BJ (cell line): Measurements from ENCODE around the gene PRR5L. TPM values are rescaled to one million over a fixed set of nuclear protein-coding genes. Genes with fewer than 3 reads are reported as not detected.

Experiments used
- CTCF ChIA-PET: fragments of 350-600 bp; formaldehyde crosslinking; extraction: SDS; loops from one replicate; lab custom pipeline; 2021; ENCODE audit warnings: antibody characterized with exemption, inconsistent platforms; lab: Yijun Ruan, JAX
- POLR2A ChIA-PET: fragments of 300-600 bp; sonication (Branson Sonifier 250); formaldehyde crosslinking; extraction: SDS; loops from one replicate; lab custom pipeline; 2021; ENCODE audit warnings: antibody characterized with exemption; lab: Charles Lee
- DNase-seq: peaks from one replicate; pipeline ENCODE4 v3.0.0-alpha.2; 2011; ENCODE audit warnings: low read depth
- H3K27me3 ChIP-seq: 2 replicates; pipeline ENCODE4 v1.6.0; 2011; ENCODE audit warnings: low read length; ENCODE audit not compliant: control insufficient read depth, insufficient read depth
- H3K36me3 ChIP-seq: 2 replicates; pipeline ENCODE4 v1.5.1; 2011; ENCODE audit warnings: low read length; ENCODE audit not compliant: control insufficient read depth, insufficient read depth
- H3K4me3 ChIP-seq: 2 replicates; pipeline ENCODE4 v1.5.1; 2011; ENCODE audit warnings: low read depth, mild to moderate bottlenecking, control low read depth, low read length
- CTCF ChIP-seq: IDR thresholded peaks from 2 replicates; pipeline ENCODE4 v1.5.1; 2011; ENCODE audit warnings: low read depth, mild to moderate bottlenecking, control low read depth, inconsistent platforms, low read length, moderate library complexity; ENCODE audit not compliant: insufficient read depth
- polyA plus RNA-seq: library from polyadenylated mRNA; depleted of rRNA; stranded (reverse); fragments of >200 nt; gene quantifications from 2 replicates; pipeline ENCODE4 v1.2.3, GENCODE V29; 2011

PRR5L gene
- polyA plus RNA-seq, 1 experiment = 13.3 TPM

DNA sequence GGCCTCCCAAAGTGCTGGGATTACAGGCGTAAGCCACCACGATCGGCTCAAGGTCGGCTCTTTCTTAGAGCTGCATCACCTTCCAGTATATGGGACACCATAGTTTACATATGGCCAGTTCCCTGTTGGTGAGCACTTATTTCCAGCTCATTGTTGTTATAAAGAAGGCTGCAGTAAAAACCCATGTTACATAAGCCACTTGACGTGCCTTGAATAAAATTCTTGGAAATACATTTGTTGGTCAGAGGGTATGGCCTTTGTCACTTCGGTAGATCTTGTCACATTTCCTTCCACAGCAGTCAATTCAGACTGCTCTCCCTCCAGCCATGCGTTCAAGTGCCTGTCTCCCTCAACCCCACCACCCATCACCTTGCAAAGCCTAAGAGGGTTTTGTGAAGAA is 92.9 kb downstream of the PRR5L start:
- POLR2A ChIA-PET = no interaction called here
- CTCF ChIA-PET = interaction anchor here (0.9 to 1.2 kb wide), 3 partner anchors 10 to 104 kb away, joined by 3 read pairs; no protein-coding TSS in a partner anchor
- no peak for TF ChIP-seq CTCF
- Histone ChIP-seq H3K4me3 (no peak overlapping the region), H3K27me3 (no peaks in the 10 kb centered on the region), H3K36me3 (no peaks in the 10 kb centered on the region; the same call in 1 of the 2 replicates)
- DNase-seq = no peak

GRCh38 chr11:36389811-36390210 is 93.7 kb downstream of the PRR5L start:
- ChIA-PET CTCF (no interaction called here), POLR2A (no interaction called here)
- DNase-seq = no peak

DNA sequence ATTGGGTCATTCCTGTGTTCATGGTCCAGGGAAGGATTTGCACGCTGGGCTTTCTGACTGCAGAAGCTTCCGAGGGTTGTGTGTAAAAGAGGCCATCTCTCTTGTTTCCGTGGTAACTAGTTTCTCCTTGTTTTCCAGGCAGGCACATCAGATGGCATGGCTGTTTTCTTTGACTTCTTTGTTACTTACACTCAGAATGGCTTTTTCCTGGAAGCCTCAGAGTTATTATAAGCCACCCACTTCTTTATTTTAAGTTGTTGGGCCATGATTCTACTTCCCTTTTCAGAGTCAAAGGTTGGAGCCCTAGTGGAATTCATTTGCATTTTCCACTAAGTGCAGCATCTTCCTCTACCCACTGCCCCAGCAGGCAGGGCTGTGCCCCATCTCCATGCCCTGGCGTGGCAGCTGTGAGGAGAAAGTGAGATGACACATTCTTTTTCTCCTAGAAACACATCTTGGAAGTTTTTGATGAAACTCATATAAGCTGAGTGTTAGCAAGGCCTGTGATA is 94.9 kb downstream of the PRR5L start:
- DNase-seq = no peak
- POLR2A ChIA-PET = no interaction called here
- Histone ChIP-seq H3K27me3 (no peaks in the 10 kb centered on the region), H3K36me3 (no peaks in the 10 kb centered on the region; the same call in 1 of the 2 replicates), H3K4me3 (no peak overlapping the region)
- no peak for TF ChIP-seq CTCF
- CTCF ChIA-PET = no interaction called here

More at GRCh38 chr11:36389811-36390210, 93.7 kb downstream of the PRR5L start:
- H3K36me3 ChIP-seq = no peaks in the 10 kb centered on the region; the same call in 1 of the 2 replicates
- no peak for TF ChIP-seq CTCF
- H3K4me3 ChIP-seq = no peak overlapping the region
- no peaks in the 10 kb centered on the region for H3K27me3 ChIP-seq

DNA sequence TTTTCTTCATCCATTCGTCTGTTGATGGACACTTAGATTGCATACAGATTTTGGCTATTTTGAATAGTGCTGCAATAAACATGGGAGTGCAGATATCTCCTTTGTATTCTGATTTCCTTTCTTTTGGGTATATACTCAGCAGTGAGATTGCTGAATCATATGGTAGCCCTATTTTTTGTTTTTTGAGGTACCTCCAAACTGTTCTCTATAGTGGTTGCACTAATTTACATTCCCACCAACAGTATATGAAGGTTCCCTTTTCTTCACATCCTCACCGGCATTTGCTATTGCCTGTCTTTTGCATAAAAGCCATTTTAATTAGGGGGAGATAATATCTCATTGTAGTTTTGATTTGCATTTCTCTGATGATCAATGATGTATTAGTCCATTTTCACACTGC is 96.1 kb downstream of the PRR5L start:
- no peak for DNase-seq
- ChIA-PET POLR2A (no interaction called here), CTCF (no interaction called here)
- H3K27me3 ChIP-seq = no peaks in the 10 kb centered on the region
- H3K36me3 ChIP-seq = peaks cover 2% of the 10 kb centered on the region; the same call in 1 of the 2 replicates
- H3K4me3 ChIP-seq = no peak overlapping the region
- no peak for TF ChIP-seq CTCF

GRCh38 chr11:36394056-36394455 is 98.0 kb downstream of the PRR5L start:
- no peak for TF ChIP-seq CTCF
- H3K27me3 ChIP-seq = no peaks in the 10 kb centered on the region
- DNase-seq = no peak
- ChIA-PET CTCF (no interaction called here), POLR2A (no interaction called here)
- peaks cover 6% of the 10 kb centered on the region for H3K36me3 ChIP-seq
- no peak overlapping the region for H3K4me3 ChIP-seq
